Measurements from ENCODE around the gene NDUFS6. TPM values are rescaled to one million over a fixed set of nuclear protein-coding genes. Genes with fewer than 3 reads are reported as not detected.

The NDUFS6 gene
- total and polyA plus RNA-seq, 8 donors, result 12.8 to 95.0 (median 86.0) TPM; not detected in 1

DNA sequence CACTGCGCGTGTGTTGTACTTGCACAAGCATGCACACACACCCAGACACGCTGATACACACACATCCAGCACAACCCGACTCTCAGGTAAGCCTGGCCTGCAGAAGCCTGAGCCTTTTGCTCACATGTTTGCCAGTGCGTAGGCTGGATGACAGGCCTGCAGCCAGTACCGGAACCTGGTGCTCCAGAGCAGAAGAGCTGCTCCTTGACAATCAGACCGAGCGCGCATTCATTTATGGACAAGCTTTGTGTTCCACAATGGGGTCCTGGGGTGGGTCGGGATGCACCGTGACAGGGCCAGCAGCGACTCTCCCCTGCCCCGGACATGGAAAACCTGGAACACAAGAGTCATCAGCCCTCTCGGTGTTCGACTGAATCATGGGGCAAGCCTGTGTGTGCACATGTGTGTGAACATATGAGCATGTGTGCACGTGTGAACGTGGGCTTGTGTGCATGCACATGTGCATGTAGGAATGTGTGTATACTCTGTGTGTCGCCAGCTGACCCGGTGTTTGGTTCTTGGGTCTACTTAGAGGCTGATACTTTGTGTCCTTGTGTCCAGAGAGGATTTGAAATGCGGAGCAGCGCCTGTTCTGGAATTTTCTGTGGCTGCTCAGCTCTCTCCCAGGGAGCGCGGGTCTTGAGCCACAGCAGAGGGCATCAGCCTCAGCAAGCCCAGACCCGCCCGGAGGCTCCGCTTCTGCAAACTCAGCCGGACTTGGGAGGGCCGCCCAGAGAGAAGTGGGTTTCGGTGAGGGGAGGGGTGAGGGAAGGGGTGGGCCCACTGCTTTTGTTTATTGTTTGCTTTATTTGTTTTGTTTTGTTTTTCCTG lies 49.3 kb downstream of the NDUFS6 start:
- no peak overlapping the region for H3K4me3 ChIP-seq
- H3K4me1 ChIP-seq, result peaks cover 0 to 11% (median 0%) of the 10 kb centered on the region in 4 donors
- no peak for DNase-seq
- no peak for TF ChIP-seq POLR2A (IDR thresholded peaks at IDR 0.05)
- TF ChIP-seq, protein P1, sequence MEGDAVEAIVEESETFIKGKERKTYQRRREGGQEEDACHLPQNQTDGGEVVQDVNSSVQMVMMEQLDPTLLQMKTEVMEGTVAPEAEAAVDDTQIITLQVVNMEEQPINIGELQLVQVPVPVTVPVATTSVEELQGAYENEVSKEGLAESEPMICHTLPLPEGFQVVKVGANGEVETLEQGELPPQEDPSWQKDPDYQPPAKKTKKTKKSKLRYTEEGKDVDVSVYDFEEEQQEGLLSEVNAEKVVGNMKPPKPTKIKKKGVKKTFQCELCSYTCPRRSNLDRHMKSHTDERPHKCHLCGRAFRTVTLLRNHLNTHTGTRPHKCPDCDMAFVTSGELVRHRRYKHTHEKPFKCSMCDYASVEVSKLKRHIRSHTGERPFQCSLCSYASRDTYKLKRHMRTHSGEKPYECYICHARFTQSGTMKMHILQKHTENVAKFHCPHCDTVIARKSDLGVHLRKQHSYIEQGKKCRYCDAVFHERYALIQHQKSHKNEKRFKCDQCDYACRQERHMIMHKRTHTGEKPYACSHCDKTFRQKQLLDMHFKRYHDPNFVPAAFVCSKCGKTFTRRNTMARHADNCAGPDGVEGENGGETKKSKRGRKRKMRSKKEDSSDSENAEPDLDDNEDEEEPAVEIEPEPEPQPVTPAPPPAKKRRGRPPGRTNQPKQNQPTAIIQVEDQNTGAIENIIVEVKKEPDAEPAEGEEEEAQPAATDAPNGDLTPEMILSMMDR (IDR thresholded peaks at IDR 0.05), result no peak
- no peak for TF ChIP-seq EP300 (IDR thresholded peaks at IDR 0.05)
- no peak for TF ChIP-seq POLR2AphosphoS5 (IDR thresholded peaks at IDR 0.05)
- intact Hi-C loops (cut with DNase I; ENCODE audit: low total_unique reads), result no loop called here
- no peaks in the 10 kb centered on the region for H3K36me3 ChIP-seq
- 31 to 69% (median 59%) methylated on average over 17 to 29 of the region's 29 CpGs for WGBS, 5 donors
- H3K27ac ChIP-seq, result no peak overlapping the region
- peaks cover 7 to 87% (median 45%) of the 10 kb centered on the region in 3 donors for H3K27me3 ChIP-seq
- no peaks in the 10 kb centered on the region for H3K9me3 ChIP-seq

- DNase-seq, result no peak
- H3K27ac ChIP-seq, result no peak overlapping the region
- H3K4me1 ChIP-seq, result peaks cover 0 to 11% (median 0%) of the 10 kb centered on the region in 4 donors
- no peaks in the 10 kb centered on the region for H3K36me3 ChIP-seq
- 5 to 10% (median 7%) methylated on average over 20 to 34 of the region's 34 CpGs for WGBS, 5 donors
- H3K9me3 ChIP-seq, result no peaks in the 10 kb centered on the region
- TF ChIP-seq POLR2A (IDR thresholded peaks at IDR 0.05) (no peak), EP300 (IDR thresholded peaks at IDR 0.05) (no peak), POLR2AphosphoS5 (IDR thresholded peaks at IDR 0.05) (no peak)
- TF ChIP-seq, protein P1 (IDR thresholded peaks at IDR 0.05), result no peak
- intact Hi-C loops (cut with DNase I; ENCODE audit: low total_unique reads), result no loop called here
- H3K27me3 ChIP-seq, result peaks cover 7 to 96% (median 50%) of the 10 kb centered on the region in 3 donors
- no peak overlapping the region for H3K4me3 ChIP-seq
These were observed 50.2 kb downstream of the NDUFS6 start for GRCh38 chr5:1851290-1851934.

DNA sequence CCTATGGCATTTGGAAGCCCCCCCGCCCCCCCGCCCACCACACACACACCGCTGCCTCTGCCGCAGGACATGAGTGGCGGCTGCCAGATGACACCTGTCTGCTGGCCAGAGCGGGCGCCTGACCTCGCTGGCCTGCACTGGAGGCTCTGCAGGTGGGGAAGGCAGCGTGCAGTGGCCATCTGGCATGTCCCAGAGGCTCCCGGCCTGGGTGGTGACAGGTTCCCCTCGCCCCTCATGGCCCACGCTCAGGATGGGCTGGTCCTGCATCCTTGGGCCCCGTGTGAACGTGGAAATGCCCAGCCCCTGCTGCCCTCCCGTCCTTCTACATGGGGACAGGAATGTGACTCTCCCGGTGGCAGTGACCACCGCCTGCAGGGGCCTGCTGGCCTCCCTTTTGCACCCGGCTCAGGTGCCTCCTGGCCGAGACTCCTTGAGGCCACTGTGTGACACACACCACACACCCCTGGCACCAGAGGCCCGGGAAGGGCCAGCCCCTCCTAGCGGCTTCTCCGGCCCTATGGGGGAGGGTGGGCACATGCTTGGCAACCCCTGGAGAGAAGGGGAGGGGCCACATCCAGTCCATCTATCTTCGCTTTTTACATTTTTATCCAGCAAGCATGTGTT lies 51.2 kb downstream of the NDUFS6 start:
- TF ChIP-seq POLR2A (IDR thresholded peaks at IDR 0.05), result no peak
- no peaks in the 10 kb centered on the region for H3K36me3 ChIP-seq
- peaks cover 0 to 11% (median 0%) of the 10 kb centered on the region in 4 donors for H3K4me1 ChIP-seq
- DNase-seq, result no peak
- 60 to 73% (median 66%) methylated on average over 10 to 23 of the region's 23 CpGs for WGBS, 5 donors
- intact Hi-C loops (cut with DNase I; ENCODE audit: low total_unique reads), result no loop called here
- no peak overlapping the region for H3K27ac ChIP-seq
- no peak overlapping the region for H3K4me3 ChIP-seq
- peaks cover 7 to 99% (median 53%) of the 10 kb centered on the region in 3 donors for H3K27me3 ChIP-seq
- H3K9me3 ChIP-seq, result no peaks in the 10 kb centered on the region

- no peak for DNase-seq
- no peak overlapping the region for H3K27ac ChIP-seq
These were observed 52.3 kb downstream of the NDUFS6 start for GRCh38 chr5:1853531-1853930.

More at GRCh38 chr5:1853531-1853930, 52.3 kb downstream of the NDUFS6 start:
- no peaks in the 10 kb centered on the region for H3K9me3 ChIP-seq
- WGBS, 5 donors, result 66 to 73% (median 70%) methylated on average over 8 of the region's 8 CpGs
- no peak overlapping the region for H3K4me3 ChIP-seq
- H3K36me3 ChIP-seq, result no peaks in the 10 kb centered on the region
- H3K27me3 ChIP-seq, result peaks cover 7 to 88% (median 53%) of the 10 kb centered on the region in 3 donors
- TF ChIP-seq EP300 (IDR thresholded peaks at IDR 0.05), result no peak
- no peak for TF ChIP-seq POLR2AphosphoS5 (IDR thresholded peaks at IDR 0.05)
- TF ChIP-seq, protein P1 (IDR thresholded peaks at IDR 0.05), result no peak
- TF ChIP-seq POLR2A (IDR thresholded peaks at IDR 0.05), result no peak
- intact Hi-C loops (cut with DNase I; ENCODE audit: low total_unique reads), result no loop called here
- H3K4me1 ChIP-seq, result peaks cover 0 to 11% (median 0%) of the 10 kb centered on the region in 4 donors
